HG03442 (cell line): Measurements from ENCODE around the gene NBDY.
"Not testable (repeated sequence)": the region's sequence is repeated elsewhere in the genome, so short reads cannot be mapped to it uniquely, and the experiment has no call there.

Source experiments
- ATAC-seq: cut with Tn5 transposase; IDR thresholded peaks from one replicate; pipeline ENCODE4 v1.9.1; 2021; ENCODE audit warnings: mild to moderate bottlenecking, moderate library complexity; ENCODE audit not compliant: unreplicated experiment

Gene NBDY

DNA sequence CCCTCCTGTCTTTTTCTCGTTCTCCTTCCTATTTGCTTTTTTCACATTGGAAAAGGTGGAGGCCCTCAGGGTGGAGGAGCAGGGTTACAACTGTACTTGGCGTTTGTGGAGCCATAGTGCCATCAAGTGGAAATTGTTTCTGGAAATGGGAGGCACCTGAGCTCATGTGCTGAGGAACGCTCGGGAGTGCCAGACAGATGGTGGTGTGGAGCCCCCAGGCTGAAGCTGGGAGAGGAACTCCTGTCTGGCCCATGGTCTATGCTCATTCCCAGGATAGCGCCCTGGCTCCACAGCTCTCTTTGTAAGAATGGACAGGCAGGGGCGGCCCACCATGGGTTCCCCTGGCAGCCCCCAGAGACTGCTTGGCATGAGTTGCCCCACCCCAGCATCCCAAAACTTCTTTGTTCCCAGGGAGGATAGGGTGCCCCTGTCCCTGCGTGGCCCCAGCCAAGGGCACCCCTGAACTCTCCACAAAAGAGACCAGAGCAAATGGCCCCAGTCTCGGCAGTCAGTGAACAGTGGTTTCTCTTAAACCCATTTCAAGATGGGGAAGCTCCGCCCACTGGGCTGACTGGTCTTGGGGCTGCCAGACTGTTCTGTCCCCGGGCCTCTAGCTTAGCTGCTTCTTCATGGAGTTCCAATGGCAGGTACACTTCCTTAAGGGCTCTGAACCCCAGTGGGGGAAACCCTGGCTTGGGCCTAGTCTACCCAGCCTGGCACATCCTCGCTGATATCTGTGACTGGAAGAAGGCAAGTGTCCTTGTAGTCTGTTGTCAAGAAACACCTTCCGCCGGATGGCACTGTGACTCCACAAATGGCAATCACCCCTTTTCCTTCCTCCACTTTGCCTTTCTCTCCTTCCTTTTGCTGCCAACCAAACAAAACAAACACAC lies 70.1 kb downstream of the NBDY start:
- no peak for ATAC-seq

DNA sequence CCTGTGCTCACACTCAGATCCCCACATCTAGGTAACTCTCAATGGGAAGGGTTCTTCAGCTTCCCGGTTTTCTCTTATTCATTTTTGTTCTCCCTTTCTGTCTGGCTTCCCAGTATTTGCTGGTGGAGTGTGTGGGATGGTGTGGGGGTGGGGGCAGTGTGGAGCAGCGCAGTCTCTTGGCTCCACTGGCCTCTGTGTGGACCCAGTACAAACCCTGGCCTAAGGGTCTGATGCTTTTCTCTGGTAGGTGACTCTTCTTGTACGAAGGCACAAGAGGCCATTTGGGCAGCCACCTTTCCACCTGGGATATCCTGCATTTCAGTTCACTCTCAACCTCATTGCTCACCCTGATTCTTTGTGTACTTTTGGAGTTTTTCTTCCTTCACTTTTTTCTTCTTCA lies 71.3 kb downstream of the NBDY start:
- ATAC-seq = no peak

DNA sequence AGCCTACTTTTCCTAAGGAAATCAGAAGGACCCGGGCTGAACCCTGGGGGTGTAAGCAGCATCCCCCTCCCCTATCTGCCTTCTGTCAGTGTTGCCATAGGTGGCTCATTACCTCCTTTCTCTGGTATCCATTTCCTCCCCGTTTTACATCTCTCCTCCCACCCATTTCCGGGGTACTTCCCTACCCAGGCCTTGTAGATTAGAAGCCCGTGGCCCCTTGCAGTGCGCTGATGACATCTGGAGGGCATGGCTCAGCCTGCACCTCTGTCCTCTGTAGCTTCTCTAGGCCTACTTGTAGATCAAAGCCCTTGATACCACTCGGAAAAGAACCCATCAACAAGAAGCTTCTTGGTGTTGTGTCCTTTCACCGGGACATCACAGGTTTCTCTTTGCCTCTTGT lies 71.8 kb downstream of the NBDY start:
- peak; percentile 91 for ATAC-seq

DNA sequence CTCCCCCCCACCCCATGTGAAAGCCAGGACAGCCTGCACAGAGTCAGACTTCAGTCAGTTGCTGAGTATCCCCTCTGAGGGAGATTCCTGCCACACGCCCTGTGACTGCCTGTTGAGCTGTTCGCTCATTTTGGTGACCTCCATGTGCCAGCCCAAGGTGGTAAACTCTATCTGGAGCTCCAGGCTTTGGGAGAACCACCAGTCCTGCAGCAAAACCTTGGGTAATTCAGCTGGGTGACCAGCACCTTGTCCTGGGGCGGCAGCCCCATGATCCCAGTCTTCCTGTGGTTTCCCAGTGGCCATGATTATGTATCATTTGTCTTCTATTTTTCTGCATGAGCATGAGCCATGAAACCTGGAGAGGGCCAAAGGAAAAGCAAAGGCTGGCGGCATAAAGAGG lies 73.4 kb downstream of the NBDY start:
- ATAC-seq = no peak

DNA sequence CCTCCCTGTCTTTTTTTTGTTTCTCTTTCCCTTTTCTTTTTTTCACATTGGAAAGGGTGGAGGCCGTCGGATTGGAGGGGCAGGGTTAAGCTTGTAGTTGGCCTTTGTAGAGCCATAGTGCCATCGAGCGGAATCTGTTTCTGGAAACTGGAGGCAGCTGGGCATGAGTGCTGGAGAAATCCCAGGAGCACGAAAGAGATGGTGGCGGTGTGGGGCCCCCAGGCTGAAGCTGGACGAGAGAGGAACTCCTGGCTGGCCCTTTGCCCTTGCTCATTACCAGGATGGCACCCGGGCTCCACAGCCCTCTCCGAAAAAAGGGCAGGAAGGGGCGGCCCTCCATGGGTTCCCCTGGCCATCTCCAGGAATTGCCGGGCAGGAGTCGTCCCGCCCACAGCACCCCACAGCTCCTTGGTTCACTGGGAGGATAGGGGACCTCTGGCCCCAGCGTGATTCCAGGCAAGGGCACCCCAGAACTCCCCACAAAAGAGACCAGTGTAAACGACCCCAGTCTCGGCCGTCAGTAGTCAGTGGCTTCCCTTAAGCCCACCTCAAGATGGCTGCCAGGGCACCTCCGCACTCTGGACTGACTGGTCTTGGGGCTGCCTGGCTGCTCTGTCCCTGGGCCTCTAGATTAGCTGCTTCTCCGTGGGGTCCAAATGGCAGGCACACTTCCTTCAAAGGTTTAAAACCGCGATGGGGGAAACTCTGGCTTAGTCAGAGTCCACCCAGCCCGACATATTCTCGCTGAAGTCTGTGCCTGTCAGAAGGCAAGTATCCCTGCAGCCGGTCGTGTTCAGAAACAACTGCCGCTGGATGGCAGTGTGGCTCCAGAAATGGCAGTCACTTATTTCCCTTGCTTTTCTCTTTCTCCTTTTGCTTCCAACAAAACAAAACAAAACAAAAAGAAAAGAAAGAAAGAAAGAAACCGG lies 74.1 kb downstream of the NBDY start:
- no peak for ATAC-seq

DNA sequence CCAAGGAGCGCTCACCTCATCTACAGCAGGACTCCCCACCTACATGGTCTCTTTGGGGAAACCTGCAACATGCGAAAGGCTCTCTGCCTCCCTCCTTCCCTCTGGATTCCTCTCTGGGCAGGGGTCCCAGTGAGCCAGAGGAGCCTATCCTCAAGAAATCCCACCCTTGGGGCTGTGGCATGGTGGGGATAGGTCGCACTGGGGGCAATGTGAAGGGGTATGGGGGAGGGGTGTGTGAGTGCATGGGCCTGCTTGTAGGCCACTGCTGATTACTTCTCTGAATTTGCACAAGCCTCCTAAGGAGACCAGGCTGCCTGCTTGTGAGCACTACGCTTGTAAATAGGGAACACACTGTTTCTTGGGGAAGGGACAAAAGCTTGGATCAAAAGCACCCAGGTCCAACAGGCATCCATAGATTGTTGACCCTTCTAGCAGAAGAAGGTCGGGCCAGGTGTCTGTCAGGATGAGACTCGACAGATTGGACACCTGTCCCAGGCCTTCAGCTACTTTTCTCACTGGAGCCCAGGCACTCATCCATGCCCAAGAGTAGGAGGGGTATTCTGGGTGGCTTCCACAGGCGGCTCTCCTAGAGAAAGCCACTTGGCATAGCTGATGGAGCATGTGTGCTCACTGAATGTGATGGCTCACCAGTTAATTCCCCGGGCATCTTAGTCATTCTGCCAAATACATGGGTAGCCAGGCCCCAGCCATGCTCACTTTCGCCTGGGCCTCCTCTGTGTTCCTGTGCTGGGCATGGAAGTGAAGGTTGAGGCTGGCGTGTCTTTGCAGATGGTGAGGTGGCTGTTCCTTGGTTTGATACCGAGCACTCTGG lies 75.0 kb downstream of the NBDY start:
- ATAC-seq = no peak

DNA sequence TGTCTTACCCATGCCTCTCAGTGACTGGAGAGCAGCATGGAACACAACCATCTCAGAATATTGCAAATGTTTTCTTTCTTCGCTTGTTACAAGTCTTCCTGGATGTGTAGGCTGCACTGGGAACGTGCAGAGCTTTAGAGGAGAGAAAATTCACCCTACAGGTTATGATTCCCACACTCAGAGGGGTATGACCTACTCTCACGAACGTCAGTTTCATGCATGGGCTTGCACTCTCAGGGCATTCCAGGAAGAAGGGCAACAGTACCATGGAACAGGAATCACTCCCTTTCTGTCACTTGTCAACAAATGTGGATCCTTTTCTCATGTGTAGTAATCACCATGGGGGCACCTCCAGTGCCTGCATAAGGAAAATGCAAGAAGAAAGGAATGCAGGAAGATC lies 75.8 kb downstream of the NBDY start:
- ATAC-seq = no peak

DNA sequence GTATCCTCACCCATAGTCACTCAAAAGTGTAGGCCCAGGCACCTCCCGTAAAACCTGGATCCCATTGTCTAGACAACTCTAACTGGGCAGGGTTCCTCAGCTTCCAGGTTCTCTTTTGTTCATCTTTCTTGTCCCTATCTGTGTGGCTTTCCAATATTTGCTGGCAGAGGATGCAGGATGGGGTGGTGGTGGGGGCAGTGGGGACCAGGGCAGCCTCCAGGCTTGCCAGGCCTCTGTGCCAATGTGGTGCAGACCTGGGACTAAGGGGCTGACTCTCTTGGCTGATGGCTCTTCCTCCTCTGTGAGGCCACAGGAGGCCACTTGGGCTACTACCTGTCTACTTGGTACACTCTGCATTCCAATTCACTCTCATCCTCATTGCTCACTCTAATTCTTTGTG lies 76.4 kb downstream of the NBDY start:
- ATAC-seq = no peak

DNA sequence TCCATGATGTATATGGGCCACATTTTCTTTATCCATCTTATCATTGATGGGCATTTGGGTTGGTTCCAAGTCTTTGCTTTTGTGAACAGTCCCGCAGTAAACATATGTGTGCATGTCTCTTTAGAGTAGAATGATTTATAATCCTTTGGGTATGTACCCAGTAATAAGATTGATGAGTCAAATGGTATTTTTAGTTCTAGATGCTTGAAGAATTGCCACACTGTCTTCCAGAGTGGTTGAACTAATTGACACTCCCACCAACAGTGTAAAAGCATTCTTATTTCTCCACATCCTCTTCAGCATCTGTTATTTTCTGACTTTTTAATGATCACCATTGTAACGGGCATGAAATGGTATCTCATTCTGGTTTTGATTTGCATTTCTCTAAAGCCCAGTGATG lies 77.1 kb downstream of the NBDY start:
- not testable (repeated sequence) for ATAC-seq

DNA sequence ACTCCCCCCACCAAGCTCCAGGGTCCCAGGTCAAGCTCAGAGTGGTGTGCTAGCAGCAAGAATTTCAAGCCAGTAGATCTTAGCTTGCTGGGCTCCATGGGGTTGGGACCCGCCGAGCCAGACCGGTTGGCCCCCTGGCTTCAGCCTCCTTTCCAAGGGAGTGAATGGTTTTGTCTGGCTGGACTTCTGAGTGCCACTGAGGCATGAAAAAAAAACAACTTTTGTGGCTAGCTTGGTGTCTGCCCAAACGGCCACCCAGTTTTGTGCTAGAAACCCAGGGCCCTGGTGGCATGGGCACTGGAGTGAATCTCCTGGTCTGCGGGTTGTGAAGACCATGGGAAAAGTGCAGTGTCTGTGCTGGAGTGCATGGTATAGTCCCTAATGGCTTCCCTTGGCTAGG lies 82.6 kb downstream of the NBDY start:
- ATAC-seq = no peak

DNA sequence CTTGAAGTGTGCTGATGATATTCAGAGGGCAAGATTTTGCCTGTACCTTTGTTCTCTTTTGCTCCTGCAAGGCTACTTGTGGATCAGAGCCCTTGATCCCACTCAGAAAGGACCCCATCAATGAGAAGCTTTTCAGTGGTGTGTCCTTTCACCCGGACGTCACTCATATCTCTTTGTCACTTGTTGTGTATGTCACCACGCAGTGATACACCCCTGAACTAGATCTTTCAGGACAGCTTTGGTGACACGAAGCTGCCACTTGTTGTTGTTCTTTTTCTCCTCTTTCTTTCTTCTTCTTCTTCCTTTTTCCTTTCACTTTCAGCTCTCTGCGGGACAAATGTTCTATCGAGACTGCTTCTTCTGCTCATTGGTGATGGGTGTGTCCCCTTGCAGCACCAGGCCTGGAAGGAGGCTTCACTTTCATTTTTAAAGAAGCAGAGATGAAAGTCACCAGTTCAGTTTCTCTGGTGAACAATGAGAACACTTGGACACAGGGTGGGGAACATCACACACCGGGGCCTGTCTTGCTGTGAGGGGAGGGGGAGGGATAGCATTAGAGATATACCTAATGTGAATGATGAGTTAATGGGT lies 83.6 kb downstream of the NBDY start:
- ATAC-seq = peak; percentile 80

DNA sequence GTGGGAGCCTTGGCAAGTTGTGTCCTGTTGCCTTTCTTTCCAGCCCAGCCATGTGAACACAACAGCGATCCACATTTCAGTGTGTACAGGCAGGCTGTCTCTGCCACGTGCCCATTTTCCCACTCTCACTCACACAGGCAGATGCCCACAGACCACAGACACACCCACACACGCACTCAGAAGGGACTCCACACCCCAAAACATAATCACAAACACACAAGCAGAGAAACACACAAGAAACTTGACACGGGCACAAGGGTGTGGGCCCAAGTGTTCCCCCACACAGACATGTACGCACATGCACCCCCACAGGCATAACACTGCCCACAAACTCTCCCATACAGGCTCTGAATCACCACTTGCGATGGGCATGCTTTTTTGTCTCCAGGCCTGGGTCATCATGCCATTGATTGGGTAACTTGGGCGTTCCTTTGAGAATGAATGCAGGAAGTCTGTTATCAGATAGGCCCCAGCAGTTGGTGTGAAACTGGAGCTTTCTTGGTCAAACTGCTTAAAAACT lies 84.3 kb downstream of the NBDY start:
- peak; percentile 52 for ATAC-seq

DNA sequence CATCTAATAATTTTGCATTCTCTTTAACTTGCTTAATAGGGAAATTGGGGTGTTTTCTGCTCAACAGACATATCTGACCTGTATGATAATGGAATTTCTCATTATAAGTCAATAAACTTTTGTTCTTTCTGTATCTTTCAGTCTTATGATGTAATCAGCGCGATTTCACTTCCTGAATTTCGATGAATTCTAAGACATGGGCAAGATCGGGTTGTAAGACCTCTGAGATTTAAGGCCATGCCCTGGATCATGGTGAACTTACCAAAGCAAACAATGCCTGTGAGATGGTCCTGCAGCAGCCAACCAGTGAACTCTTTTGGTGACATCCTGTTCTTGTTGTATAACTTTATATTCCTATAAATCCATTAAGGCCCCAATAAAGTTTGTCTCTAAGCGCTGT lies 88.1 kb downstream of the NBDY start:
- ATAC-seq = no peak

DNA sequence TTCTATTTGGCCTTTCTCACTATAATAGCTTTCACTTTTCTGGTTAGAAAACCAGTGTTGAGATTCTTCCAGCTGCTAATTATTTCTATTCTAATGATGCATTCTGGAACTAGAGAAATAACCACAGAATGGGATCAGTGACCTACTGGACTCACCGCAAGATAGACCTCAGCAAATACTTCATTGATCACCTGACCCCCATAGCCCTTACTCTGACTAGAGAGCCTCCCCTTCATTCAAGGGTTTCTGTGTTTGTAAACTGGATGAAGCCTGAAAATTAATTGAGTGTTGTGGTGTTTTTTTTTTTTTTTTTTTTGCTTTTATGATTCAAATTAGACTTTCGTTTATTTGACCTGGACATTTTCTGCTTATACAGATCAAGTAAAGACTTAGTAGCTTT lies 97.0 kb downstream of the NBDY start:
- no peak for ATAC-seq

DNA sequence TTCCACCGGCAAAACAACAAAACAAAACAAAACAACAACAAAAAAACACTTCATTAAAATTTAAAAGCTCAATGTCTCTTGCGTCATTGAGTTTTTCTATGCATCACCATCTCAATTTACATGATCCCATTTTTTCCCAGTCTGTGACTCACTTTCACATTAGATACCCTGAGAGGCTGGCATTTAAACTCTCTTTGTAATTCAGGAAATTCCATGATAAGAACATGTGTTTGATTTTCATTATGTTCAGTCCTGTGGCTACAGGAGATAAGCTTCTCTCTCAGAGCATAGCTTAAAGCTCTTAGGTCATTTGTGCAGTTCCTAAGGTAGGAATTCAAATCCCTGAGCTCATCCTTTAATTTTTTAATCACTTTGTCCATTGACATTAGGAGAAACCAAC lies 104.6 kb downstream of the NBDY start:
- no peak for ATAC-seq

DNA sequence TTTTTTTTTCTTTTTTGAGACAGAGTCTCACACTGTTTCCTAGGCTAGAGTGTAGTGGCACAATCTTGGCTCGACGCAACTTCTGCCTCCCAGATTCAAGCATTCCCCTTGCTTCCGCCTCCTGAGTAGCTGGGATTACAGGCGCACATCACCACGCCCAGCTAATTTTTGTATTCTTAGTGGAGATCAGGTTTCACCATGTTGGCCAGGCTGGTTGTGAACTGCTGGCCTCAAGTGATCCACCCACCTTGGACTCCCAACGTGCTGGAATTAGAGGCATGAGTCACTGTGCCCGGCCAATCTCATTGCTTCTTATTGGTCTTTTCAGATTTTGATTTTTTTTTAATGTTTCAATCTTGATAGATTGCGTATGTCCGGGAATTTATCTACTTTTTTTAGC lies 124.4 kb downstream of the NBDY start:
- ATAC-seq = no peak

DNA sequence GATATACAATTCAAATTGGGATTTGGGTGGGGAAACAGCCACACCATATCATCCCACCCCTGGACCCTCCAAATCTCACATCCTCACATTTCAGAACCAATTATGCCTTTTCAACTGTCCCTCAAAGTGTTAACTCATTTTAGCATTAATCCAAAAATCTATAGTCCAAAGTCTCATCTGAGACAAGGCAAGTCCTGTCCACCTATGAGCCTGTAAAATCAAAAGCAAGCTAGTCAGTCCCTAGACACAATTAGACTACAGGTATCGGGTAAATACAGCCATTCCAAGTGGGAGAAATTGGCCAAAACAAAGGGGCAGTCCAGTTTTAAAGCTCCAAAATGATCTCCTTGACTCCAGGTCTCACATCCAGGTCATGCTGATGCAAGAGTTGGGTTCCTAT lies 128.0 kb downstream of the NBDY start:
- no peak for ATAC-seq

DNA sequence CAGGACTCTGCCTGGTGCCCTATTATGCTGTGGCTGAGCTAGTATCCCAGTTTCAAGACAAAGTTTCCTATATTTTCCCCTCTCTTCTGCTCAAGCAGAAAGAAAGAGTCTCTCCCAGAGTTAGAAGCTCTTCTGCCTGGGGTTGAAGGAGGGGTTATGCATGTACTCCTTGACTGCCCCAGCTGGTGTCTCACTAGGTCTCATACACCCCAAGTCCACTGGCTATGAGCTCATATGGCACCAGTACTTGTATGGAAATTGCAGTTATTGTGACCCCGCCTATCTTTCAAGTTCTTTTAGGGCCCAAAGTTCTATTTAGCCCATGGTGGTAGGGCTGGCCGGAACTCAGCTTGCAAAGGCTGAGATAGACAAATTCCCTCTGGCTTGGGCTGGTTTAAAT lies 131.8 kb downstream of the NBDY start:
- ATAC-seq = no peak
